Activated T-cell treated with anti-CD3 and anti-CD28 coated beads, Interleukin-2, amount 50 U/mL, for 24 hours (primary cell): Measurements from ENCODE around the gene HMHB1.
"Not testable (repeated sequence)": the region's sequence is repeated elsewhere in the genome, so short reads cannot be mapped to it uniquely, and the experiment has no call there.

Source experiments
- DNase-seq: peaks from one replicate; pipeline ENCODE4 v3.0.0-alpha.2; 2020
- H3K27ac Mint-ChIP-seq: 2 replicates; pipeline ENCODE4 v1.8.0; 2020; ENCODE audit warnings: mild to moderate bottlenecking, mixed read lengths
- H3K27me3 Mint-ChIP-seq: 2 replicates; pipeline ENCODE4 v1.8.0; 2020; ENCODE audit warnings: mixed read lengths
- H3K36me3 Mint-ChIP-seq: 2 replicates; pipeline ENCODE4 v1.8.0; 2020; ENCODE audit warnings: low read depth, mixed read lengths
- H3K4me1 Mint-ChIP-seq: 2 replicates; pipeline ENCODE4 v1.8.0; 2020; ENCODE audit warnings: low read depth, mixed read lengths
- H3K4me3 Mint-ChIP-seq: 2 replicates; pipeline ENCODE4 v1.8.0; 2020; ENCODE audit warnings: mild to moderate bottlenecking, moderate library complexity, mixed read lengths
- H3K9me3 Mint-ChIP-seq: 2 replicates; pipeline ENCODE4 v1.8.0; 2020; ENCODE audit warnings: mixed read lengths

Gene HMHB1

GRCh38 chr5:143790457-143791112 lies 21.4 kb upstream of the HMHB1 start:
- no peak for DNase-seq
- Mint-ChIP-seq H3K9me3 (no peaks in the 10 kb centered on the region), H3K4me1 (peaks cover 9% of the 10 kb centered on the region), H3K27me3 (no peaks in the 10 kb centered on the region), H3K27ac (no peak overlapping the region), H3K36me3 (no peaks in the 10 kb centered on the region), H3K4me3 (no peak overlapping the region)

- Mint-ChIP-seq H3K4me1 (peaks cover 9% of the 10 kb centered on the region), H3K36me3 (no peaks in the 10 kb centered on the region), H3K4me3 (peak overlapping the region; percentile 2), H3K27me3 (no peaks in the 10 kb centered on the region), H3K9me3 (no peaks in the 10 kb centered on the region), H3K27ac (no peak overlapping the region)
- no peak for DNase-seq
Measured at GRCh38 chr5:143791848-143792731, 19.9 kb upstream of the HMHB1 start.

GRCh38 chr5:143793249-143793648 lies 18.7 kb upstream of the HMHB1 start:
- H3K27ac Mint-ChIP-seq: no peak overlapping the region
- H3K4me3 Mint-ChIP-seq: no peak overlapping the region
- no peaks in the 10 kb centered on the region for H3K9me3 Mint-ChIP-seq
- H3K36me3 Mint-ChIP-seq: no peaks in the 10 kb centered on the region
- H3K27me3 Mint-ChIP-seq: no peaks in the 10 kb centered on the region
- H3K4me1 Mint-ChIP-seq: peaks cover 9% of the 10 kb centered on the region
- DNase-seq: no peak

- no peaks in the 10 kb centered on the region for H3K9me3 Mint-ChIP-seq
- no peaks in the 10 kb centered on the region for H3K27me3 Mint-ChIP-seq
- DNase-seq: no peak
- H3K36me3 Mint-ChIP-seq: no peaks in the 10 kb centered on the region
- no peak overlapping the region for H3K4me3 Mint-ChIP-seq
- H3K27ac Mint-ChIP-seq: no peak overlapping the region
- peaks cover 11% of the 10 kb centered on the region for H3K4me1 Mint-ChIP-seq
Measured at GRCh38 chr5:143796125-143796524, 15.8 kb upstream of the HMHB1 start.

- Mint-ChIP-seq H3K9me3 (no peaks in the 10 kb centered on the region), H3K27me3 (no peaks in the 10 kb centered on the region), H3K36me3 (no peaks in the 10 kb centered on the region), H3K27ac (no peak overlapping the region), H3K4me1 (peaks cover 10% of the 10 kb centered on the region), H3K4me3 (no peak overlapping the region)
- DNase-seq: no peak
Measured at GRCh38 chr5:143796753-143797152, 15.2 kb upstream of the HMHB1 start.

- DNase-seq: no peak
- Mint-ChIP-seq H3K4me1 (peaks cover 2% of the 10 kb centered on the region), H3K27ac (no peak overlapping the region), H3K9me3 (no peaks in the 10 kb centered on the region), H3K27me3 (peaks cover 2% of the 10 kb centered on the region), H3K36me3 (no peaks in the 10 kb centered on the region), H3K4me3 (no peak overlapping the region)
Measured at GRCh38 chr5:143800715-143801114, 11.2 kb upstream of the HMHB1 start.

GRCh38 chr5:143801252-143801939 lies 10.6 kb upstream of the HMHB1 start:
- H3K36me3 Mint-ChIP-seq: no peaks in the 10 kb centered on the region
- DNase-seq: no peak
- no peak overlapping the region for H3K27ac Mint-ChIP-seq
- no peaks in the 10 kb centered on the region for H3K9me3 Mint-ChIP-seq
- H3K4me1 Mint-ChIP-seq: peaks cover 2% of the 10 kb centered on the region
- peaks cover 2% of the 10 kb centered on the region for H3K27me3 Mint-ChIP-seq
- no peak overlapping the region for H3K4me3 Mint-ChIP-seq

- H3K27me3 Mint-ChIP-seq: peaks cover 2% of the 10 kb centered on the region
- H3K36me3 Mint-ChIP-seq: no peaks in the 10 kb centered on the region
- no peaks in the 10 kb centered on the region for H3K9me3 Mint-ChIP-seq
- H3K4me1 Mint-ChIP-seq: peaks cover 3% of the 10 kb centered on the region
- DNase-seq: no peak
- H3K4me3 Mint-ChIP-seq: no peak overlapping the region
- H3K27ac Mint-ChIP-seq: no peak overlapping the region
Measured at GRCh38 chr5:143805861-143806260, 6.1 kb upstream of the HMHB1 start.

GRCh38 chr5:143806579-143806978 lies 5.4 kb upstream of the HMHB1 start:
- no peak overlapping the region for H3K4me3 Mint-ChIP-seq
- H3K36me3 Mint-ChIP-seq: no peaks in the 10 kb centered on the region
- H3K4me1 Mint-ChIP-seq: peaks cover 3% of the 10 kb centered on the region
- no peak overlapping the region for H3K27ac Mint-ChIP-seq
- no peak for DNase-seq
- H3K27me3 Mint-ChIP-seq: peaks cover 2% of the 10 kb centered on the region
- no peaks in the 10 kb centered on the region for H3K9me3 Mint-ChIP-seq

GRCh38 chr5:143807401-143807800 lies 4.6 kb upstream of the HMHB1 start:
- H3K27me3 Mint-ChIP-seq: peaks cover 6% of the 10 kb centered on the region
- DNase-seq: no peak
- H3K36me3 Mint-ChIP-seq: no peaks in the 10 kb centered on the region
- no peaks in the 10 kb centered on the region for H3K9me3 Mint-ChIP-seq
- peaks cover 12% of the 10 kb centered on the region for H3K4me1 Mint-ChIP-seq
- no peak overlapping the region for H3K4me3 Mint-ChIP-seq
- no peak overlapping the region for H3K27ac Mint-ChIP-seq

GRCh38 chr5:143816370-143816769 lies 4.4 kb downstream of the HMHB1 start:
- not testable (repeated sequence) for H3K36me3 Mint-ChIP-seq, H3K27ac Mint-ChIP-seq, DNase-seq, H3K9me3 Mint-ChIP-seq, H3K4me3 Mint-ChIP-seq
- H3K27me3 Mint-ChIP-seq: peaks cover 10% of the 10 kb centered on the region
- H3K4me1 Mint-ChIP-seq: peaks cover 16% of the 10 kb centered on the region

GRCh38 chr5:143819716-143820115 lies 7.8 kb downstream of the HMHB1 start:
- Mint-ChIP-seq H3K4me3 (no peak overlapping the region), H3K27me3 (peaks cover 6% of the 10 kb centered on the region), H3K4me1 (no peaks in the 10 kb centered on the region), H3K9me3 (no peaks in the 10 kb centered on the region), H3K36me3 (no peaks in the 10 kb centered on the region), H3K27ac (no peak overlapping the region)
- DNase-seq: no peak

GRCh38 chr5:143820451-143820850 lies 8.5 kb downstream of the HMHB1 start:
- H3K9me3 Mint-ChIP-seq: no peaks in the 10 kb centered on the region
- no peak overlapping the region for H3K27ac Mint-ChIP-seq
- no peaks in the 10 kb centered on the region for H3K4me1 Mint-ChIP-seq
- no peak overlapping the region for H3K4me3 Mint-ChIP-seq
- no peak for DNase-seq
- H3K27me3 Mint-ChIP-seq: peaks cover 6% of the 10 kb centered on the region
- H3K36me3 Mint-ChIP-seq: no peaks in the 10 kb centered on the region

GRCh38 chr5:143824851-143825720 lies 13.1 kb downstream of the HMHB1 start:
- no peaks in the 10 kb centered on the region for H3K9me3 Mint-ChIP-seq

More at GRCh38 chr5:143824851-143825720, 13.1 kb downstream of the HMHB1 start:
- Mint-ChIP-seq H3K27ac (no peak overlapping the region), H3K27me3 (no peaks in the 10 kb centered on the region), H3K36me3 (no peaks in the 10 kb centered on the region), H3K4me1 (peaks cover 20% of the 10 kb centered on the region), H3K4me3 (no peak overlapping the region)
- peak; percentile 90 for DNase-seq
